HUES48 (cell line): Measurements from ENCODE around the gene BTBD9.

Experiments used
- H3K27ac ChIP-seq: one replicate; pipeline ENCODE4 v1.7.0; 2013; ENCODE audit warnings: low read depth, low read length, inconsistent platforms
- H3K27me3 ChIP-seq: 2 replicates; pipeline ENCODE4 v1.6.1; 2013; ENCODE audit warnings: mild to moderate bottlenecking, low read length; ENCODE audit not compliant: control insufficient read depth, insufficient read depth
- H3K36me3 ChIP-seq: 2 replicates; pipeline ENCODE4 v1.6.1; 2013; ENCODE audit warnings: low read length; ENCODE audit not compliant: control insufficient read depth, insufficient read depth
- H3K4me1 ChIP-seq: 2 replicates; pipeline ENCODE4 v1.6.1; 2013; ENCODE audit warnings: mild to moderate bottlenecking, low read length; ENCODE audit not compliant: control insufficient read depth, insufficient read depth
- H3K4me3 ChIP-seq: 2 replicates; pipeline ENCODE4 v1.5.1; 2013; ENCODE audit warnings: mild to moderate bottlenecking, low read depth, low read length
- H3K9ac ChIP-seq: 2 replicates; pipeline ENCODE4 v1.6.1; 2013; ENCODE audit warnings: mild to moderate bottlenecking, low read depth, low read length, moderate library complexity
- H3K9me3 ChIP-seq: 2 replicates; pipeline ENCODE4 v1.6.1; 2013; ENCODE audit warnings: low read length; ENCODE audit not compliant: control insufficient read depth, insufficient read depth

BTBD9 gene

GRCh38 chr6:38142178-38142902, 497.4 kb downstream of the BTBD9 start:
- H3K4me3 ChIP-seq, result no peak overlapping the region

GRCh38 chr6:38141716-38142115, 498.0 kb downstream of the BTBD9 start:
- Histone ChIP-seq H3K4me3 (no peak overlapping the region), H3K9ac (no peak overlapping the region), H3K9me3 (no peaks in the 10 kb centered on the region), H3K4me1 (peaks cover 48% of the 10 kb centered on the region), H3K36me3 (no peaks in the 10 kb centered on the region), H3K27me3 (no peaks in the 10 kb centered on the region), H3K27ac (no peak overlapping the region)

More at GRCh38 chr6:38142178-38142902, 497.4 kb downstream of the BTBD9 start:
- Histone ChIP-seq H3K4me1 (peaks cover 42% of the 10 kb centered on the region), H3K9ac (no peak overlapping the region), H3K27me3 (no peaks in the 10 kb centered on the region), H3K36me3 (no peaks in the 10 kb centered on the region), H3K27ac (no peak overlapping the region), H3K9me3 (no peaks in the 10 kb centered on the region)

GRCh38 chr6:38141085-38141484, 498.6 kb downstream of the BTBD9 start:
- Histone ChIP-seq H3K9me3 (no peaks in the 10 kb centered on the region), H3K36me3 (no peaks in the 10 kb centered on the region), H3K9ac (no peak overlapping the region), H3K4me1 (peaks cover 50% of the 10 kb centered on the region), H3K4me3 (no peak overlapping the region), H3K27me3 (no peaks in the 10 kb centered on the region), H3K27ac (no peak overlapping the region)

GRCh38 chr6:38138374-38138773, 501.4 kb downstream of the BTBD9 start:
- H3K9ac ChIP-seq, result peak overlapping the region; percentile 50; the same call in 1 of the 2 replicates
- no peaks in the 10 kb centered on the region for H3K27me3 ChIP-seq
- H3K36me3 ChIP-seq, result no peaks in the 10 kb centered on the region
- peak overlapping the region; percentile 22; the same call in 1 of the 2 replicates for H3K4me3 ChIP-seq
- H3K9me3 ChIP-seq, result no peaks in the 10 kb centered on the region
- peak overlapping the region; percentile 74 for H3K27ac ChIP-seq
- peaks cover 36% of the 10 kb centered on the region for H3K4me1 ChIP-seq

- Histone ChIP-seq H3K36me3 (no peaks in the 10 kb centered on the region), H3K27ac (peak overlapping the region; percentile 74), H3K4me1 (peaks cover 34% of the 10 kb centered on the region), H3K9ac (peak overlapping the region; percentile 50; the same call in 1 of the 2 replicates), H3K4me3 (peak overlapping the region; percentile 22; the same call in 1 of the 2 replicates), H3K27me3 (no peaks in the 10 kb centered on the region), H3K9me3 (no peaks in the 10 kb centered on the region)
These were observed 502.0 kb downstream of the BTBD9 start for GRCh38 chr6:38137608-38138265.

GRCh38 chr6:38136547-38136946, 503.2 kb downstream of the BTBD9 start:
- Histone ChIP-seq H3K9ac (no peak overlapping the region), H3K27me3 (no peaks in the 10 kb centered on the region), H3K4me3 (no peak overlapping the region), H3K4me1 (peaks cover 31% of the 10 kb centered on the region), H3K36me3 (no peaks in the 10 kb centered on the region), H3K27ac (peak overlapping the region; percentile 29), H3K9me3 (no peaks in the 10 kb centered on the region)

- Histone ChIP-seq H3K4me1 (peaks cover 31% of the 10 kb centered on the region), H3K4me3 (no peak overlapping the region), H3K27me3 (no peaks in the 10 kb centered on the region), H3K27ac (no peak overlapping the region), H3K9me3 (no peaks in the 10 kb centered on the region), H3K9ac (no peak overlapping the region), H3K36me3 (no peaks in the 10 kb centered on the region)
These were observed 505.0 kb downstream of the BTBD9 start for GRCh38 chr6:38134704-38135088.

- H3K36me3 ChIP-seq, result no peaks in the 10 kb centered on the region
- H3K9me3 ChIP-seq, result no peaks in the 10 kb centered on the region
- H3K4me1 ChIP-seq, result peaks cover 26% of the 10 kb centered on the region
- H3K27ac ChIP-seq, result no peak overlapping the region
- no peak overlapping the region for H3K9ac ChIP-seq
- H3K27me3 ChIP-seq, result no peaks in the 10 kb centered on the region
- H3K4me3 ChIP-seq, result no peak overlapping the region
These were observed 505.6 kb downstream of the BTBD9 start for GRCh38 chr6:38133932-38134703.

- Histone ChIP-seq H3K9ac (no peak overlapping the region), H3K27ac (no peak overlapping the region), H3K9me3 (no peaks in the 10 kb centered on the region), H3K4me3 (no peak overlapping the region), H3K4me1 (peaks cover under 1% of the 10 kb centered on the region; the same call in 1 of the 2 replicates), H3K36me3 (no peaks in the 10 kb centered on the region), H3K27me3 (no peaks in the 10 kb centered on the region)
These were observed 508.2 kb downstream of the BTBD9 start for GRCh38 chr6:38131527-38131965.

GRCh38 chr6:38127284-38127683, 512.4 kb downstream of the BTBD9 start:
- H3K4me3 ChIP-seq, result no peak overlapping the region
- H3K4me1 ChIP-seq, result no peaks in the 10 kb centered on the region; the same call in 1 of the 2 replicates
- no peaks in the 10 kb centered on the region for H3K9me3 ChIP-seq
- no peak overlapping the region for H3K9ac ChIP-seq
- no peaks in the 10 kb centered on the region for H3K36me3 ChIP-seq
- H3K27ac ChIP-seq, result no peak overlapping the region
- no peaks in the 10 kb centered on the region for H3K27me3 ChIP-seq
